Measurements from ENCODE around the gene UNC119B.

DNA sequence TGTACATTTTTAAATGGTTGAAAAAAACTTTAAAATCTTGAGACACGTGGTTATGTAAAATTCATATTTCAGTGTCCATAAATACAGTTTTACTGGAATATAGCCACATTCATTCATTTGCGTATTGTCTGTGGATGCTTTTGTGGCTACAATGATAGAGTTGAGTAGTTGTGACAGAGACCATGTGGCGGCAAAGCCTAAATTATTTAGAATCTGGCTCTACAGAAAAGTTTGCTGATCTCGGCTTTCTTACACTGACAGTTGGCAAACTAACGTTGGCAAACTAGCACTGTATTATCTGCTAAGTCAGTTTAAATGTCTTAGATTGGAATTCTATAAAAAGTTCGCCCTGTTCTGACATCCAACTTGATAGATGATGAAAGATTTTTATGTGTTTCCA lies 2.4 kb downstream of the UNC119B start:
- TF ChIP-seq, protein P1, sequence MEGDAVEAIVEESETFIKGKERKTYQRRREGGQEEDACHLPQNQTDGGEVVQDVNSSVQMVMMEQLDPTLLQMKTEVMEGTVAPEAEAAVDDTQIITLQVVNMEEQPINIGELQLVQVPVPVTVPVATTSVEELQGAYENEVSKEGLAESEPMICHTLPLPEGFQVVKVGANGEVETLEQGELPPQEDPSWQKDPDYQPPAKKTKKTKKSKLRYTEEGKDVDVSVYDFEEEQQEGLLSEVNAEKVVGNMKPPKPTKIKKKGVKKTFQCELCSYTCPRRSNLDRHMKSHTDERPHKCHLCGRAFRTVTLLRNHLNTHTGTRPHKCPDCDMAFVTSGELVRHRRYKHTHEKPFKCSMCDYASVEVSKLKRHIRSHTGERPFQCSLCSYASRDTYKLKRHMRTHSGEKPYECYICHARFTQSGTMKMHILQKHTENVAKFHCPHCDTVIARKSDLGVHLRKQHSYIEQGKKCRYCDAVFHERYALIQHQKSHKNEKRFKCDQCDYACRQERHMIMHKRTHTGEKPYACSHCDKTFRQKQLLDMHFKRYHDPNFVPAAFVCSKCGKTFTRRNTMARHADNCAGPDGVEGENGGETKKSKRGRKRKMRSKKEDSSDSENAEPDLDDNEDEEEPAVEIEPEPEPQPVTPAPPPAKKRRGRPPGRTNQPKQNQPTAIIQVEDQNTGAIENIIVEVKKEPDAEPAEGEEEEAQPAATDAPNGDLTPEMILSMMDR (IDR thresholded peaks at IDR 0.05), result no peak
- TF ChIP-seq POLR2A (IDR thresholded peaks at IDR 0.05), result no peak

Measured in testis (tissue), 2 donors.